NT2/D1 (cell line): ENCODE results near the gene TDRKH.

Source experiments
- SUZ12 ChIP-seq: IDR thresholded peaks from 2 replicates; pipeline ENCODE4 v1.6.1; 2011; ENCODE audit not compliant: insufficient read length, insufficient read depth; ENCODE audit errors: extremely low read depth
- YY1 ChIP-seq: IDR thresholded peaks from 2 replicates; pipeline ENCODE4 v1.6.1; 2011; ENCODE audit not compliant: insufficient read length, insufficient read depth
- ZNF274 ChIP-seq: IDR thresholded peaks from 2 replicates; pipeline ENCODE4 v1.6.1; 2011; ENCODE audit warnings: mild to moderate bottlenecking, low read depth, low read length

- TF ChIP-seq YY1 (no peak), ZNF274 (no peak), SUZ12 (no peak)
These were observed 32.9 kb upstream of the TDRKH start for GRCh38 chr1:151823175-151823574.
